GM21526 (cell line): ENCODE results near the gene DOCK1.

Source experiments
- ATAC-seq: cut with Tn5 transposase; IDR thresholded peaks from one replicate; pipeline ENCODE4 v1.9.1; 2021; ENCODE audit warnings: moderate library complexity; ENCODE audit not compliant: unreplicated experiment, low FRiP score

DOCK1 gene

GRCh38 chr10:127467811-127468210 lies 562.6 kb downstream of the DOCK1 start:
- ATAC-seq: no peak

GRCh38 chr10:127468632-127469031 lies 563.4 kb downstream of the DOCK1 start:
- ATAC-seq: no peak

DNA sequence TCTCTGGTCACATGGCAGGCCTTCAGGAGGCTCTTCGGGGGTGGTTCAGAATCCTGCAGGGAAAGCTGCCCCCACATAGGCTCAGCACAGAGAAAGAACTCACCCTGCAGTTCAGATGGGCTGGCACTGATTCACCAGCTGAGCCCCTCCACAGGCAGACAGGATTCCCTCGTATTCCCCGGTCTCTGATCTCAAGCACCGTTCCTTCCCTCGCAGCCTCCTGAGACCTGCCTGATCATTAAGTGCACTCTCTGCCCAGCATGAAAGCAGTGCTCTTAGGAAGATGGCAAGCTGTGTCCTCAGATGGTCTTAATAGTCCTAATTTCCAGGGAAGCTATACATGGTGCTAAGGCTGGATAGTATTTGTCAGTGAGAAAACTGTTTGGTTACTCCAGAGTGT lies 565.7 kb downstream of the DOCK1 start:
- no peak for ATAC-seq

DNA sequence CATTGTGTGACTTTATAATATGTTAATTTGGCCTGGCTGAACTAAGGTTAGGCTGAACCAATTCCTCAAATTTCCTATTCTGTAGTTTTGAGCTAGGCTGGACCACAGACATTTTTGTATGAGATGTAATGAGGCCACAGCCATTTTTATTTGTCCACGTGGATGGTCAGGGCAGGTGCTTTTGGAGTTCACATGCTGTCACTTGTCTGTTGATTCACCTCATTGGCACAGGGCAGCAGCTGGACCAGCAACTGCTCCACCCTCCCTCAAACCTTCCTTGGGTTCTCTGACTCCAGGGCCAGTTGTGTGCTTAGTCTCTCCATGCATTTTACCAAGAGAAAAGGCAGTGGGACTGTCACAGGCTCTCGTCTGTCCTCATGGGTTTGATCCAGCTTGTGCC lies 567.7 kb downstream of the DOCK1 start:
- ATAC-seq: no peak

DNA sequence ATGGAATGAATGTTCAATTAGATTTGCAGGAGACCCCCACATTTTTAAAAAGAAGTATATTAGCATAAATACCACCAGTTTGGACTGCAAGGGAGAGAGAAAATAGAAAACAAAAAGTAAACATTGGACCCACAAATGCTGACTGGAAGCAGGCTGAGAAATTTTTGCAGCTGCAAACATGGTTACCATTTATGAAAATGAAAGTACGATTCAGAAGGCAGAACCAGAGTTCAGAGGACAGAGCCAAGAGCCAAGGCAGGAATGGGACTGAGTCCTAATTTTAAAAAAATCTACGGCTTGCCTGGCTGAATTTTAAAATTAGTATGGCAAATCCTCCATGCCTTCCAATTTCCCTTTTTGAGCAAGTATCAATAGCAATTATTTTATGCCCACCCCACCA lies 569.3 kb downstream of the DOCK1 start:
- no peak for ATAC-seq

DNA sequence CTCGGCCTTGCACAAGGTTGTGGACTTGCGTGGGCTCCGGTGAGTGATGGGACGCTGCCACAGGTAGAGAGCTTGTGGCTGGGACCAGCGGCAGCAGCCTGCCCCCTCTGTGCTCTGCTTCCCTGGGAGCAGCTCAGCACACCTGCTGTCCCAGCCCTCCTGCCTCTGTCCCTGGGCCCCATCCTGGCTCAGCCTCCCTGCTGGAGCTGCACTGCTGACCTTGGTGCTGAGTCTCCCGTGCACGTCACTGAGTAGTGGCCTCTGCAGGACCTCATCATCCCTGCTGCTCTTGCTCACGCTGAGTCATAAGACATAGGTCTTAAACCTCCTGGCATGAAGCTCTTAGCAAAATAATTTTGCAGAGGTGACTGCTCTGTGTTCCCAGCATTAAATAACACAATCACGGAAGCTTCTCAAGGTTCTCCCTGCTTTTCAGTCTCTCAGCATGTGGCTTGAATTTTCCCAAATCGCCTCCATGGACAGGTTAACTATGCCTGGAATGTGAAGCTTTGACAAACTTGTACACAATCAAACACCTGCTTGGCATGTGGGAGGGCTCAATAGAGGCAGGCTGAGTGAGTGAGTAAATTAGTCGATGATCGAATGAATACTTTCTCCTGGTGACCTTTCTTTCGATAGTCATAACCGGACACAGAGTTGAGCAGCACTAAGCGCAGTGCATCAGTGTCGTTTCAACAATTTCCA lies 580.1 kb downstream of the DOCK1 start:
- no peak for ATAC-seq

DNA sequence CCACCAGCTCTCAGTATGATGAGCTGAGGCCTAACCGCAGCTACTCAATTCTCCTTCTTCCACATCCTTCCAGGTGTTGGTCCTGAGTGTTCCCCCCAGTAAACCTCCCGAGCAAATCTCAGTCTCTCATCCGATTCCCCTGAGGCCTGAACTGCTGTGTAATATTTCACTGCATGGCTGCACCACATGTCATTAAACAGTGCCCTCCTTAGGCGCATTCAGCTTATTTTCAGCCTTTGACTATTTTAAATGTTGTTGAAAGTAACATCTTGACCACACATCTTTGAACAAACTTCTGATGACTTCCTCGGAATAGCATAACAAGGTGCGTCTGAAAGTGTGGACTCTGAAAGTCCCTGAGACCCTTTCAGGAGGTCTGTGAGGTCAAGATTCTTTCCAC lies 581.1 kb downstream of the DOCK1 start:
- no peak for ATAC-seq

- ATAC-seq: no peak
Observed at GRCh38 chr10:127492607-127493250, 587.5 kb downstream of the DOCK1 start.

GRCh38 chr10:127496035-127496434 lies 590.8 kb downstream of the DOCK1 start:
- ATAC-seq: no peak

- ATAC-seq: no peak
Observed at GRCh38 chr10:127497685-127498084, 592.5 kb downstream of the DOCK1 start.

GRCh38 chr10:127498087-127498486 lies 592.9 kb downstream of the DOCK1 start:
- ATAC-seq: no peak

- no peak for ATAC-seq
Observed at GRCh38 chr10:127500127-127500526, 594.9 kb downstream of the DOCK1 start.
